Keratinocyte (primary cell): Measurements from ENCODE around the gene ANKRD36.
"Not testable (repeated sequence)": the region's sequence is repeated elsewhere in the genome, so short reads cannot be mapped to it uniquely, and the experiment has no call there.

Experiments used
- CTCF ChIP-seq, 3 experiments: IDR thresholded peaks in 1 of 3; conservative IDR thresholded peaks in 1 of 3; optimal IDR thresholded peaks in 1 of 3; 2 replicates in 2 of 3; 3 replicates in 1 of 3; pipeline versions ENCODE3 to v1.5.1; 2011; ENCODE audit warnings: low read length in 3 of 3, mild to moderate bottlenecking in 3 of 3, moderate library complexity in 2 of 3, control low read depth in 1 of 3, inconsistent platforms in 1 of 3; ENCODE audit not compliant: insufficient read depth in 2 of 3; ENCODE audit errors: extremely low read depth in 1 of 3
- EZH2 ChIP-seq: IDR thresholded peaks from one replicate; pipeline ENCODE4 v1.6.1; 2012; ENCODE audit warnings: inconsistent platforms, mild to moderate bottlenecking, low read length, moderate library complexity

GRCh38 chr2:97070915-97071314 is 42.0 kb upstream of the ANKRD36 start:
- TF ChIP-seq CTCF (optimal IDR thresholded peaks at IDR 0.05 in 1 of 3, IDR thresholded peaks at IDR 0.05 in 1 of 3, conservative IDR thresholded peaks at IDR 0.05 in 1 of 3; ENCODE audit: extremely low read depth in 1 of 3, insufficient read depth in 2 of 3, low read length in 3 of 3); EZH2: not testable (repeated sequence)
